Gastroesophageal sphincter (tissue), 3 donors: ENCODE data around the gene ITPA.

Source experiments
- EP300 ChIP-seq: sonication (generic); formaldehyde crosslinking; IDR thresholded peaks from one replicate; pipeline ENCODE4 v1.6.1; 2017; ENCODE audit warnings: antibody characterized with exemption, mild to moderate bottlenecking
- TF ChIP-seq, protein P1 (sequence below), 4 experiments: fragments of 200-600 bp in 2 of 4; fragments of 450-650 bp in 2 of 4; sonication (generic) in 1 of 4; IDR thresholded peaks; one replicate each; pipeline ENCODE4 v1.5.1; 2017 to 2019; ENCODE audit warnings: antibody characterized with exemption in 4 of 4, mild to moderate bottlenecking in 2 of 4, moderate library complexity in 2 of 4

DNA sequence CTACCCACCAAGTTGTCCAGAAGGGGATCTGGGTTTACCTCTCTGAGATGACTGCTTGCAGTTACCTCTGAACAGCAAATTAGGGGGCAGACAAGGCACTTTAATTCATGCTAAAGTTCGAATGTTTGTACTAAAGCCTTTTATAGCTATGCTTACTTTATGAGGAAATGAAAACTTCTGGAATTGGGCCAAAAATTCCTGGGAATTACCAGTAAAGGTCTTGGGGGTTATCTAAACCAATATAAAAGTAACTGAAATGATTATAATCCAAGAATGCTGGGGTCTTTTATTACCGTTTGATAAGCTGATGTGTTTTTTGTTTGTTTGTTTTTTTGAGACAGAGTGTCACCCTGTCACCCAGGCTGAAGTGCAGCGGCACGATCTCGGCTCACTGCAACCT, 28.0 kb upstream of the ITPA start:
- no peak for TF ChIP-seq EP300
- TF ChIP-seq, protein P1, sequence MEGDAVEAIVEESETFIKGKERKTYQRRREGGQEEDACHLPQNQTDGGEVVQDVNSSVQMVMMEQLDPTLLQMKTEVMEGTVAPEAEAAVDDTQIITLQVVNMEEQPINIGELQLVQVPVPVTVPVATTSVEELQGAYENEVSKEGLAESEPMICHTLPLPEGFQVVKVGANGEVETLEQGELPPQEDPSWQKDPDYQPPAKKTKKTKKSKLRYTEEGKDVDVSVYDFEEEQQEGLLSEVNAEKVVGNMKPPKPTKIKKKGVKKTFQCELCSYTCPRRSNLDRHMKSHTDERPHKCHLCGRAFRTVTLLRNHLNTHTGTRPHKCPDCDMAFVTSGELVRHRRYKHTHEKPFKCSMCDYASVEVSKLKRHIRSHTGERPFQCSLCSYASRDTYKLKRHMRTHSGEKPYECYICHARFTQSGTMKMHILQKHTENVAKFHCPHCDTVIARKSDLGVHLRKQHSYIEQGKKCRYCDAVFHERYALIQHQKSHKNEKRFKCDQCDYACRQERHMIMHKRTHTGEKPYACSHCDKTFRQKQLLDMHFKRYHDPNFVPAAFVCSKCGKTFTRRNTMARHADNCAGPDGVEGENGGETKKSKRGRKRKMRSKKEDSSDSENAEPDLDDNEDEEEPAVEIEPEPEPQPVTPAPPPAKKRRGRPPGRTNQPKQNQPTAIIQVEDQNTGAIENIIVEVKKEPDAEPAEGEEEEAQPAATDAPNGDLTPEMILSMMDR (IDR thresholded peaks at IDR 0.05) = no peak
